Transverse colon (tissue), 3 donors: ENCODE data around the gene SMAP1.

Source experiments
- CTCF ChIP-seq, 5 experiments: fragments of 200-600 bp in 3 of 5; fragments of 450-650 bp in 2 of 5; sonication (generic) in 3 of 5; IDR thresholded peaks; 1 replicate in 2 of 5; 2 replicates in 3 of 5; pipeline ENCODE4 v1.5.1; 2016 to 2017; ENCODE audit warnings: antibody characterized with exemption in 5 of 5, inconsistent platforms in 3 of 5, mild to moderate bottlenecking in 2 of 5, moderate library complexity in 1 of 5
- EP300 ChIP-seq: sonication (generic); formaldehyde crosslinking; IDR thresholded peaks from one replicate; pipeline ENCODE4 v1.6.1; 2017; ENCODE audit warnings: antibody characterized with exemption, low read depth
- POLR2A ChIP-seq: fragments of 450-650 bp; IDR thresholded peaks from one replicate; pipeline ENCODE4 v1.6.1; 2016; ENCODE audit warnings: antibody characterized with exemption, mild to moderate bottlenecking, moderate library complexity

- TF ChIP-seq CTCF (IDR thresholded peaks at IDR 0.05) (peak; percentile 66 to 86 (median 78)), EP300 (no peak), POLR2A (no peak)
Observed at GRCh38 chr6:70686548-70687133, 19.0 kb downstream of the SMAP1 start.
